Neural cell (in vitro differentiated cells): Measurements from ENCODE around the gene ENOX1. TPM values are rescaled to one million over a fixed set of nuclear protein-coding genes. Genes with fewer than 3 reads are reported as not detected.
A peak's percentile ranks its signal among the peaks of the same experiment; 100 is the strongest.

Source experiments
- H2AFZ ChIP-seq: fragments of 200-600, 300-800 bp; sonication (generic), shearing (Covaris generic); 2 replicates; pipeline ENCODE4 v1.6.0; 2014; ENCODE audit warnings: low read depth, mild to moderate bottlenecking, antibody characterized with exemption, low read length, moderate library complexity
- H3F3A ChIP-seq: fragments of 200-600 bp; shearing (Covaris generic); 2 replicates; pipeline ENCODE4 v1.6.1; 2016; ENCODE audit warnings: mild to moderate bottlenecking, moderate library complexity, mixed read lengths, antibody characterized with exemption, low read length; ENCODE audit not compliant: insufficient read depth, poor library complexity, severe bottlenecking
- H3K27ac ChIP-seq: fragments of 200-600, 300-800 bp; sonication (generic), shearing (Covaris generic); 2 replicates; pipeline ENCODE4 v1.5.1; 2014; ENCODE audit warnings: mild to moderate bottlenecking, low read length, moderate library complexity
- H3K27me3 ChIP-seq: fragments of 300-800, 200-600 bp; sonication (generic), shearing (Covaris generic); 2 replicates; pipeline ENCODE4 v1.6.0; 2014; ENCODE audit warnings: mild to moderate bottlenecking, low read depth, low read length, moderate library complexity; ENCODE audit not compliant: insufficient read depth
- H3K36me3 ChIP-seq: fragments of 300-800, 200-600 bp; sonication (generic), shearing (Covaris generic); 2 replicates; pipeline ENCODE4 v1.5.1; 2014; ENCODE audit warnings: mild to moderate bottlenecking, antibody characterized with exemption, low read length, moderate library complexity; ENCODE audit not compliant: insufficient read depth
- H3K4me2 ChIP-seq: fragments of 300-800, 200-600 bp; sonication (generic), shearing (Covaris generic); 2 replicates; pipeline ENCODE4 v1.6.0; 2014; ENCODE audit warnings: mild to moderate bottlenecking, low read length
- H3K4me3 ChIP-seq: fragments of 300-800, 200-600 bp; sonication (generic), shearing (Covaris generic); 2 replicates; pipeline ENCODE4 v1.5.1; 2014; ENCODE audit warnings: mild to moderate bottlenecking, low read length, moderate library complexity
- H3K79me2 ChIP-seq: fragments of 200-600 bp; shearing (Covaris generic); replicated peaks from 2 replicates; pipeline ENCODE4 v1.6.0; 2014; ENCODE audit warnings: mild to moderate bottlenecking, low read length, moderate library complexity; ENCODE audit not compliant: insufficient read depth
- H3K9ac ChIP-seq: fragments of 300-800, 200-600 bp; sonication (generic), shearing (Covaris generic); 2 replicates; pipeline ENCODE4 v1.6.1; 2016; ENCODE audit warnings: mild to moderate bottlenecking, low read length, mixed read lengths
- H3K9me2 ChIP-seq: fragments of 200-600 bp; shearing (Covaris generic); 2 replicates; pipeline ENCODE4 v1.6.1; 2016; ENCODE audit warnings: mild to moderate bottlenecking, low read length, mixed read lengths; ENCODE audit not compliant: insufficient read depth
- H3K9me3 ChIP-seq: fragments of 200-600, 300-800 bp; sonication (generic), shearing (Covaris generic); 2 replicates; pipeline ENCODE4 v1.6.1; 2016; ENCODE audit warnings: mild to moderate bottlenecking, mixed run types, low read length, moderate library complexity, mixed read lengths
- H4K20me1 ChIP-seq: fragments of 200-600 bp; shearing (Covaris generic); 2 replicates; pipeline ENCODE4 v1.6.1; 2016; ENCODE audit warnings: mild to moderate bottlenecking, mixed run types; ENCODE audit not compliant: insufficient read depth
- CTCF ChIP-seq: fragments of 450-650 bp; IDR thresholded peaks from 2 replicates; pipeline ENCODE4 v1.5.1; 2014; ENCODE audit warnings: antibody characterized with exemption, mild to moderate bottlenecking, moderate library complexity; ENCODE audit not compliant: poor library complexity, severe bottlenecking
- EP300 ChIP-seq: fragments of 450-650 bp; conservative IDR thresholded peaks from 2 replicates; pipeline ENCODE4 v1.6.1; 2014; ENCODE audit warnings: antibody characterized with exemption, mild to moderate bottlenecking, moderate library complexity; ENCODE audit not compliant: poor library complexity, severe bottlenecking
- EZH2 ChIP-seq: fragments of 200-600, 300-800 bp; shearing (Covaris generic), sonication (generic); IDR thresholded peaks from 2 replicates; pipeline ENCODE4 v1.6.1; 2014; ENCODE audit warnings: antibody characterized with exemption, low read length, borderline replicate concordance, mild to moderate bottlenecking; ENCODE audit not compliant: insufficient read depth, poor library complexity, severe bottlenecking
- MXI1 ChIP-seq: fragments of 450-650 bp; conservative IDR thresholded peaks from 2 replicates; pipeline ENCODE4 v1.6.1; 2014; ENCODE audit warnings: antibody characterized with exemption, mild to moderate bottlenecking; ENCODE audit not compliant: poor library complexity, severe bottlenecking
- POLR2AphosphoS5 ChIP-seq: IDR thresholded peaks from 2 replicates; pipeline ENCODE4 v1.6.1; 2012
- RAD21 ChIP-seq: fragments of 450-650 bp; conservative IDR thresholded peaks from 2 replicates; pipeline ENCODE4 v1.6.1; 2014; ENCODE audit warnings: antibody characterized with exemption, mild to moderate bottlenecking, moderate library complexity
- REST ChIP-seq: IDR thresholded peaks from 2 replicates; pipeline ENCODE4 v1.6.1; 2012; ENCODE audit warnings: borderline replicate concordance
- SMC3 ChIP-seq: fragments of 450-650 bp; conservative IDR thresholded peaks from 2 replicates; pipeline ENCODE4 v1.6.1; 2014; ENCODE audit warnings: antibody characterized with exemption, mild to moderate bottlenecking, moderate library complexity; ENCODE audit not compliant: poor library complexity
- TAF1 ChIP-seq: IDR thresholded peaks from 2 replicates; pipeline ENCODE4 v1.6.1; 2012; ENCODE audit warnings: low read depth
- polyA plus RNA-seq: library from polyadenylated mRNA; depleted of rRNA; stranded (reverse); fragments of >200 nt; gene quantifications from 2 replicates; pipeline ENCODE4 v1.2.3, GENCODE V29; 2014

ENOX1 gene
- polyA plus RNA-seq, 1 donor from 2014 or later: 42.6 TPM

GRCh38 chr13:43737392-43737923 lies 49.3 kb downstream of the ENOX1 start:
- no peaks in the 10 kb centered on the region for H3K79me2 ChIP-seq
- no peaks in the 10 kb centered on the region for H3K9me2 ChIP-seq
- no peak overlapping the region for H3K27ac ChIP-seq
- H2AFZ ChIP-seq: no peak overlapping the region
- H3K4me2 ChIP-seq: no peak overlapping the region
- no peaks in the 10 kb centered on the region for H4K20me1 ChIP-seq
- H3K27me3 ChIP-seq: no peaks in the 10 kb centered on the region
- H3K36me3 ChIP-seq: no peaks in the 10 kb centered on the region
- H3K9me3 ChIP-seq: no peaks in the 10 kb centered on the region
- no peak overlapping the region for H3K9ac ChIP-seq
- H3F3A ChIP-seq: no peaks in the 10 kb centered on the region
- H3K4me3 ChIP-seq: no peak overlapping the region
- TF ChIP-seq SMC3: no peak

- H3K27me3 ChIP-seq: no peaks in the 10 kb centered on the region
- no peaks in the 10 kb centered on the region for H3K36me3 ChIP-seq
- H3K4me2 ChIP-seq: peak overlapping the region; percentile 12
- no peaks in the 10 kb centered on the region for H3F3A ChIP-seq
- H3K9ac ChIP-seq: no peak overlapping the region
- peak overlapping the region; percentile 4 for H3K4me3 ChIP-seq
- H4K20me1 ChIP-seq: no peaks in the 10 kb centered on the region
- TF ChIP-seq REST (no peak), EP300 (peak; percentile 68), RAD21 (no peak), POLR2AphosphoS5 (peak; percentile 50), MXI1 (no peak)
- no peaks in the 10 kb centered on the region for H3K9me3 ChIP-seq
- H3K9me2 ChIP-seq: no peaks in the 10 kb centered on the region
- peak overlapping the region; percentile 12 for H3K27ac ChIP-seq
- H2AFZ ChIP-seq: no peak overlapping the region
- peaks cover 13% of the 10 kb centered on the region for H3K79me2 ChIP-seq
Measured at GRCh38 chr13:43732726-43733125, 54.0 kb downstream of the ENOX1 start.

GRCh38 chr13:43731296-43731695 lies 55.5 kb downstream of the ENOX1 start:
- no peaks in the 10 kb centered on the region for H3K27me3 ChIP-seq
- no peak overlapping the region for H3K4me2 ChIP-seq
- H3K36me3 ChIP-seq: no peaks in the 10 kb centered on the region
- H3K4me3 ChIP-seq: no peak overlapping the region
- TF ChIP-seq CTCF (no peak), SMC3 (no peak), TAF1 (no peak), REST (no peak), EZH2 (no peak), MXI1 (no peak), EP300 (no peak), POLR2AphosphoS5 (no peak), RAD21 (no peak)
- no peaks in the 10 kb centered on the region for H3F3A ChIP-seq
- H2AFZ ChIP-seq: no peak overlapping the region
- no peaks in the 10 kb centered on the region for H3K9me3 ChIP-seq
- no peak overlapping the region for H3K9ac ChIP-seq
- peaks cover 15% of the 10 kb centered on the region for H3K79me2 ChIP-seq
- H4K20me1 ChIP-seq: no peaks in the 10 kb centered on the region
- H3K9me2 ChIP-seq: no peaks in the 10 kb centered on the region
- H3K27ac ChIP-seq: no peak overlapping the region
